ENCODE measurements around the gene TRIM43. TPM values are rescaled to one million over a fixed set of nuclear protein-coding genes. Genes with fewer than 3 reads are reported as not detected.
"Not testable (repeated sequence)": the region's sequence is repeated elsewhere in the genome, so short reads cannot be mapped to it uniquely, and the experiment has no call there.

The TRIM43 gene
- total RNA-seq, 2 donors from 2014 or later, result not detected

- DNase-seq; H3K27me3 ChIP-seq (ENCODE audit: control insufficient read depth, insufficient read depth, low read length, poor library complexity, severe bottlenecking); H3K9me3 ChIP-seq (ENCODE audit: control insufficient read depth, low read length); H3K27ac ChIP-seq (ENCODE audit: low read depth, low read length); H3K9me3 Mint-ChIP-seq; H3K36me3 ChIP-seq (ENCODE audit: control insufficient read depth, insufficient read depth, low read length); H3K4me1 Mint-ChIP-seq; H3K4me3 ChIP-seq (ENCODE audit: low read length); H3K36me3 Mint-ChIP-seq (ENCODE audit: low read depth); H3K4me1 ChIP-seq (ENCODE audit: control insufficient read depth, insufficient read depth, low read length); H3K4me3 Mint-ChIP-seq; H3K27ac Mint-ChIP-seq; H3K9ac ChIP-seq (ENCODE audit: extremely low read depth, low read length, poor library complexity, severe bottlenecking): not testable (repeated sequence)
- peaks cover 15% of the 10 kb centered on the region for H3K27me3 Mint-ChIP-seq (ENCODE audit: insufficient read depth)
- WGBS, 2 experiments (ENCODE audit: insufficient coverage in 1 of 2, insufficient read length in 1 of 2), result no CpG with 5 or more reads among the region's 8 CpGs
Measured at GRCh38 chr2:95646274-95646994, 54.6 kb downstream of the TRIM43 start.

DNA sequence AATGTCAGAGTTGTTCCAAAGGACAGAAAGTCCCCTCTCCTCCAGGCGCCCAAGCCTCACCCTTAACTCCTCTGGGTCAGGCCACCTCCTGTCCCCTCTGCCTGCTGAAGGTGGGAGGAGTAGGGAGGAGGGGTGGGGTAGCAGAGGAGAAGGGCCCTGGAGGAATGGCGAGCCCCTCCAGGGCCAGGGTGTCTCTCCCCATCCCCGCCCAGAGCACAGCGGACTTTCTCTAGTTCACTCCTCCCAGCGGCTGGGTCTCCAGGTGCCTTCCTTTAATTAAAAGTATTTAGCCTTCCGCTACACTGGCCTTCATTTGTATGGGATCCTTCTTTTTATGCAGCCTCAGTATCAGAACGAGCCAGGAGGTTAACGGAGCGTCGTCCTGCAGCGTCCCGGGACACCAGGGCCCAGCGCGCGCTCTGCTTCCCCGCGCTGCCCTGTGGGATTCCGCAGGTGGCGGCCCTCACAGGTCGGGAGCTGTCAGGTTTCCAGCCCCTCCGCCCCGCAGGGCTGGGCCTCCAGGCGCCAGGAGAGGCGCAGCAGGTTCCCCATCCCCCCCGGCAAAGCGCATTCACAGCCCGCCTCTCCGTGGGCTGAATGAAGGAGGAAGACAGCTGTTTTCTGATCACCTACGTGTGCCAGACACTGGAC lies 57.2 kb downstream of the TRIM43 start:
- not testable (repeated sequence) for DNase-seq; H3K36me3 ChIP-seq (ENCODE audit: control insufficient read depth, insufficient read depth, low read length); H3K27me3 ChIP-seq (ENCODE audit: control insufficient read depth, insufficient read depth, low read length, poor library complexity, severe bottlenecking); H3K4me3 ChIP-seq (ENCODE audit: low read length); H3K27ac ChIP-seq (ENCODE audit: low read depth, low read length); H3K4me3 Mint-ChIP-seq; H3K9me3 ChIP-seq (ENCODE audit: control insufficient read depth, low read length); H3K27ac Mint-ChIP-seq; H3K4me1 ChIP-seq (ENCODE audit: control insufficient read depth, insufficient read depth, low read length); H3K9ac ChIP-seq (ENCODE audit: extremely low read depth, low read length, poor library complexity, severe bottlenecking); H3K4me1 Mint-ChIP-seq; H3K36me3 Mint-ChIP-seq (ENCODE audit: low read depth); H3K9me3 Mint-ChIP-seq
- H3K27me3 Mint-ChIP-seq (ENCODE audit: insufficient read depth), result peaks cover 21% of the 10 kb centered on the region
- WGBS, 2 experiments (ENCODE audit: insufficient coverage in 1 of 2, insufficient read length in 1 of 2), result 49 to 50% methylated on average over 5 to 9 of the region's 29 CpGs

Other genes with a start within 250 kb of the TRIM43 start
- gene FAHD2A, start 189.3 kb upstream of the TRIM43 start, total RNA-seq, result 10 to 100 TPM; 45.2 to 49.4 TPM
- not detected for gene TRIM43B, start 107.2 kb upstream of the TRIM43 start, total RNA-seq